ENCODE results near the gene PRPF40B.

Gene PRPF40B

DNA sequence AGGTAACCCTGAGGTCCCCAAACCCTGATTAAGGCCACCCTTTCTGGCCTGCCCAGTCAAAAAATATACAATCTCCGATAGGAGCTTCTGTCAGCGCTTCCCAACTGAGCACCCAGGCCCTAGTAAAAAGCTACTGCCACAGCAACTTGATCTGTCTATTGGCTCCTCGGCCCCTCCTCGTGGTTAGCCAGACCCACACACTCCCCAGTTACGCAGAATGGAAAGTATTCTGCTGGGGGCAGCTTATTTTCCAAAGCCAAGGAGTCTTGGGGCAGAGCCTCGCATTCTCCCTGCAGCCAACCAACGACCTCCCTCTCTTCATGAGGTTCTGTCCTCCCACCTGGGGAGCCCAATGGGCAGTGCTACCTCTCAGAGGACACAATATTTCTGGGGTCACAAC lies 51.8 kb downstream of the PRPF40B start:
- Histone ChIP-seq H3K27me3 (ENCODE audit: control insufficient read depth, insufficient read depth, low read length) (no peaks in the 10 kb centered on the region), H3K4me3 (ENCODE audit: low read depth, low read length) (no peak overlapping the region), H3K27ac (ENCODE audit: low read depth, low read length) (no peak overlapping the region), H3K36me3 (ENCODE audit: control insufficient read depth, insufficient read depth, low read length) (no peaks in the 10 kb centered on the region), H3K9me3 (ENCODE audit: control insufficient read depth, insufficient read depth, low read length) (no peaks in the 10 kb centered on the region), H3K9ac (ENCODE audit: low read depth, low read length) (no peak overlapping the region), H3K4me1 (ENCODE audit: control insufficient read depth, insufficient read depth, low read length) (peaks cover 25% of the 10 kb centered on the region)

GRCh38 chr12:49678711-49679110 lies 55.4 kb downstream of the PRPF40B start:
- Histone ChIP-seq H3K27me3 (ENCODE audit: control insufficient read depth, insufficient read depth, low read length) (no peaks in the 10 kb centered on the region), H3K4me3 (ENCODE audit: low read depth, low read length) (no peak overlapping the region), H3K9me3 (ENCODE audit: control insufficient read depth, insufficient read depth, low read length) (no peaks in the 10 kb centered on the region), H3K27ac (ENCODE audit: low read depth, low read length) (no peak overlapping the region), H3K9ac (ENCODE audit: low read depth, low read length) (no peak overlapping the region), H3K4me1 (ENCODE audit: control insufficient read depth, insufficient read depth, low read length) (peaks cover 12% of the 10 kb centered on the region), H3K36me3 (ENCODE audit: control insufficient read depth, insufficient read depth, low read length) (no peaks in the 10 kb centered on the region)

- Histone ChIP-seq H3K4me3 (ENCODE audit: low read depth, low read length) (no peak overlapping the region), H3K27me3 (ENCODE audit: control insufficient read depth, insufficient read depth, low read length) (no peaks in the 10 kb centered on the region)
Observed at GRCh38 chr12:49680075-49680474, 56.7 kb downstream of the PRPF40B start.

DNA sequence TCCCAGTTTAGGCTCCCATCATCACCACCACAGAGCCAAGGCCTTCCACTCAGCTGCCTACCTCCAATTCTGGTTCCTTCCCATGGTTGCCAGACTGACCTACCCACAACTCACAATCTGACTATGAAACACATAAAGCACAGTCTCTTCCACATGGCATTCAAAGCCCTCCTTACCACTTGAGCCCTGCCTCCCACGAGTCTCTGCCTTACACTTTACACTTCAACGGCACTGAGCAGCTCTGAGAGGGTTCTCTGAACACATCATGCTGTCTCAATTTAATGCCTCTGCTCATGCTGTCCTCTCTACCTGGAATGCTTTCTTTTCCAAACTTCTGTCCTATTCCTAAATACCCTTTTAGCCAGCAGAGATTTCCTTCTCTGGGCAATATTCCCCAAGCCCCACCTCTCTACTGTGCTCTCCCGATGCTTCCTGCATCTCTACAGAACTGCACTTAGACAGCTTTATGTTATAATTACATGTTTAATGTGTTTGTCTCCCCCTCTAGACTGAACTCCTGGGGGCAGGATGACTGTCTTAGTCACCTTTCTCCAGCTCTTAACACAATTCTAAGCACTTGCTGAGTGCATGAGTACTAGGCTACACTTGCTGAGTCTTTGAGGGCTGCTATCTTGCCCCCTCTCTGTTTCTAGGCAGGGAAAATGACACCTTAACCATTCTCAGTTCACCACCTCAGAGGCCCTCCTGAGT lies 60.4 kb downstream of the PRPF40B start:
- no peaks in the 10 kb centered on the region for H3K36me3 ChIP-seq (ENCODE audit: control insufficient read depth, insufficient read depth, low read length)
- no peak overlapping the region for H3K27ac ChIP-seq (ENCODE audit: low read depth, low read length)
- no peaks in the 10 kb centered on the region for H3K9me3 ChIP-seq (ENCODE audit: control insufficient read depth, insufficient read depth, low read length)
- H3K27me3 ChIP-seq (ENCODE audit: control insufficient read depth, insufficient read depth, low read length), result no peaks in the 10 kb centered on the region
- H3K4me1 ChIP-seq (ENCODE audit: control insufficient read depth, insufficient read depth, low read length), result peaks cover 4% of the 10 kb centered on the region
- no peak overlapping the region for H3K9ac ChIP-seq (ENCODE audit: low read depth, low read length)
- no peak overlapping the region for H3K4me3 ChIP-seq (ENCODE audit: low read depth, low read length)

More at GRCh38 chr12:49680075-49680474, 56.7 kb downstream of the PRPF40B start:
- Histone ChIP-seq H3K9me3 (ENCODE audit: control insufficient read depth, insufficient read depth, low read length) (no peaks in the 10 kb centered on the region), H3K4me1 (ENCODE audit: control insufficient read depth, insufficient read depth, low read length) (peaks cover 4% of the 10 kb centered on the region; the same call in 1 of the 2 replicates), H3K27ac (ENCODE audit: low read depth, low read length) (no peak overlapping the region), H3K36me3 (ENCODE audit: control insufficient read depth, insufficient read depth, low read length) (no peaks in the 10 kb centered on the region), H3K9ac (ENCODE audit: low read depth, low read length) (no peak overlapping the region)

DNA sequence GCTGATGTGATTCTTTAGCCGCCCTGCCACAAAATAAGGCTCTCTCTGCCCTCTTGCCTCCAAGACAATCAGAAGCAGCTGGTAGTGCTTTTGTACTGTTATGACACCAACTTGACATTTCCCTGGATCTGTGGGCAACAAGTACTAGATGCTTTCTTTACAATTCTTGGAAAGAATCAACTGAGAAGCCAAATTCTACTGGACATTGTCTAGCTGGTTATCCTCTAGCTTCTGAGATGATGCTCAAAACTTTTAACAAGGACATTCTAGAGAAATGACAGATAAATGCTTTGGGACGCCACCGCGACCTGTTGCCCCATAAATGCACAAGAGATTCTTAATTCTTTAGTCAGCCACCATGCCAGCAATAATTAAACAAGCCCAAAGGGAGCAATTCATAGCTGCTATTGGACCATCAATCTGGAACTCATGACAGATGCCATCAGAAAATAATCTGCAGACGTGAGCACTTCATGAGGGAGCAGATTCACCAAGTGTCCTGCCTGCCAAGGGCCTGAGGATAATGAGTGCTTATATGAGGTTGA lies 61.0 kb downstream of the PRPF40B start:
- no peak overlapping the region for H3K9ac ChIP-seq (ENCODE audit: low read depth, low read length)
- no peak overlapping the region for H3K27ac ChIP-seq (ENCODE audit: low read depth, low read length)
- no peaks in the 10 kb centered on the region for H3K27me3 ChIP-seq (ENCODE audit: control insufficient read depth, insufficient read depth, low read length)
- no peak overlapping the region for H3K4me3 ChIP-seq (ENCODE audit: low read depth, low read length)
- H3K36me3 ChIP-seq (ENCODE audit: control insufficient read depth, insufficient read depth, low read length), result no peaks in the 10 kb centered on the region
- no peaks in the 10 kb centered on the region for H3K9me3 ChIP-seq (ENCODE audit: control insufficient read depth, insufficient read depth, low read length)
- peaks cover 4% of the 10 kb centered on the region for H3K4me1 ChIP-seq (ENCODE audit: control insufficient read depth, insufficient read depth, low read length)

- Histone ChIP-seq H3K27ac (ENCODE audit: low read depth, low read length) (no peak overlapping the region), H3K36me3 (ENCODE audit: control insufficient read depth, insufficient read depth, low read length) (no peaks in the 10 kb centered on the region), H3K4me3 (ENCODE audit: low read depth, low read length) (no peak overlapping the region), H3K9ac (ENCODE audit: low read depth, low read length) (no peak overlapping the region), H3K9me3 (ENCODE audit: control insufficient read depth, insufficient read depth, low read length) (no peaks in the 10 kb centered on the region), H3K4me1 (ENCODE audit: control insufficient read depth, insufficient read depth, low read length) (peaks cover 19% of the 10 kb centered on the region), H3K27me3 (ENCODE audit: control insufficient read depth, insufficient read depth, low read length) (no peaks in the 10 kb centered on the region)
Observed at GRCh38 chr12:49687941-49688340, 64.6 kb downstream of the PRPF40B start.

- Histone ChIP-seq H3K4me1 (ENCODE audit: control insufficient read depth, insufficient read depth, low read length) (peaks cover 15% of the 10 kb centered on the region), H3K9me3 (ENCODE audit: control insufficient read depth, insufficient read depth, low read length) (no peaks in the 10 kb centered on the region), H3K27ac (ENCODE audit: low read depth, low read length) (no peak overlapping the region), H3K27me3 (ENCODE audit: control insufficient read depth, insufficient read depth, low read length) (no peaks in the 10 kb centered on the region), H3K36me3 (ENCODE audit: control insufficient read depth, insufficient read depth, low read length) (no peaks in the 10 kb centered on the region), H3K4me3 (ENCODE audit: low read depth, low read length) (no peak overlapping the region), H3K9ac (ENCODE audit: low read depth, low read length) (no peak overlapping the region)
Observed at GRCh38 chr12:49689237-49689636, 65.9 kb downstream of the PRPF40B start.

DNA sequence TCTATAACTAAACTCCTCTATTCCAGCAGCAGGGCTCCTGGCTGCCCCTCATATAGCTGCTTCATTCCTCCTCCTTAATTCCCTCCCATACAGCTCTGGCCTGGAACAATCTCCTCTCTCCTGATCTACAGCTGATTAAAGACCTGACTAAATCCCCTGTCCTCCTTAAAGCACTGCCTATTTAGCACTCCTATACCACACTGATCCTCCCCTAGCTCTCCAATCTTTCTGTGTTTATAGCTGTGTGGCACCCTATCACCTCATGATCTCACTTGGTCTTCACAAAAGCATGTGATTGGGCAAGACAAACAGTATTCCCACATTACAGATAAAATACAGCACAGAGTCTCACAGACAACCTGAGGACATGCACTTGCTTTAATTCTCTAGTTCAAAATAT lies 66.4 kb downstream of the PRPF40B start:
- Histone ChIP-seq H3K36me3 (ENCODE audit: control insufficient read depth, insufficient read depth, low read length) (no peaks in the 10 kb centered on the region), H3K27ac (ENCODE audit: low read depth, low read length) (no peak overlapping the region), H3K4me3 (ENCODE audit: low read depth, low read length) (no peak overlapping the region), H3K9ac (ENCODE audit: low read depth, low read length) (no peak overlapping the region), H3K4me1 (ENCODE audit: control insufficient read depth, insufficient read depth, low read length) (peaks cover 15% of the 10 kb centered on the region), H3K27me3 (ENCODE audit: control insufficient read depth, insufficient read depth, low read length) (no peaks in the 10 kb centered on the region), H3K9me3 (ENCODE audit: control insufficient read depth, insufficient read depth, low read length) (no peaks in the 10 kb centered on the region)

DNA sequence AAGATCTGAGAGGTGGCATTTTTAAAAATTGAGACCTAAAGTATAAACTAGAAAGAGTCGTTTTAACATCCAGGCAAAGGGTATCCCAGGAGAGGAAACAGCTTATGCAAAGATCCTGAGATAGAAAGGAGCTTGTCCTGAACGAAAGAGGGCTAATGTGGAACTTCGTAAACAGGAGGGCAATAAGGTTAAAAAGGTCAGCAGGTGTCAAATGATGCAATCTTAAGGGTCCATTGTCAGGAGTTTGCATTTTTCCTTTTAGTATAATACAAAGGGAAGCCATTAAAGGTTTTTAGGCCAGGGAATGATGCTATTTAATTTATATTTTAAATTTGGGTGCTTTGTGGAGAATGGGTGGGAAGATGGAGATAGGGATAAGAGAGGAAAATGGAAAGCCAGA lies 69.5 kb downstream of the PRPF40B start:
- Histone ChIP-seq H3K27me3 (ENCODE audit: control insufficient read depth, insufficient read depth, low read length) (no peaks in the 10 kb centered on the region), H3K9me3 (ENCODE audit: control insufficient read depth, insufficient read depth, low read length) (no peaks in the 10 kb centered on the region), H3K4me3 (ENCODE audit: low read depth, low read length) (no peak overlapping the region), H3K27ac (ENCODE audit: low read depth, low read length) (peak overlapping the region; percentile 43), H3K9ac (ENCODE audit: low read depth, low read length) (no peak overlapping the region), H3K36me3 (ENCODE audit: control insufficient read depth, insufficient read depth, low read length) (no peaks in the 10 kb centered on the region), H3K4me1 (ENCODE audit: control insufficient read depth, insufficient read depth, low read length) (peaks cover 40% of the 10 kb centered on the region)

DNA sequence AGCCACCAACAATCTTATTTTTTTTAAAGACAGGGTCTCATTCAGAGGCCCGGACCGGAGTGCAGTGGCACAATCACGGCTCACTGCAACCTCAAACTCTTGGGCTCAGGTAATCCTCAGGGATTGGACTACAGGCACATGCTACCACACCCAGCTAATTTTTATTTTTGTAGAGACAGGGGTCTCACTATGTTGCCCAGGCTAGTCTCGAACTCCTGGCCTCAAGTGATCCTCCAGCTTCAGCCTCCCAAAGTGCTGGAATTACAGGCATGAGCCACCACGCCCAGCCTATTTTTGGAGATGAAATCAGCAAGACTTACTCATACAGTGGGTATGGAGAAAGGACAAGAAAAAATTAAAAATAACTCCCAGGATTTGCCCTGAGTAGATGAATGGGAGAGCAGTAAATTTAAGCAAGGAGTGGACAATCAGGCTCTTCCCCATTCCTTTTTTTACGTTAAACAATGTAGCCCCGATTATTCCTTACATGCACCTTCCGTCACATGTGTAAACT lies 70.6 kb downstream of the PRPF40B start:
- Histone ChIP-seq H3K36me3 (ENCODE audit: control insufficient read depth, insufficient read depth, low read length) (no peaks in the 10 kb centered on the region), H3K4me1 (ENCODE audit: control insufficient read depth, insufficient read depth, low read length) (peaks cover 51% of the 10 kb centered on the region), H3K27ac (ENCODE audit: low read depth, low read length) (no peak overlapping the region), H3K9ac (ENCODE audit: low read depth, low read length) (no peak overlapping the region), H3K27me3 (ENCODE audit: control insufficient read depth, insufficient read depth, low read length) (no peaks in the 10 kb centered on the region), H3K4me3 (ENCODE audit: low read depth, low read length) (no peak overlapping the region), H3K9me3 (ENCODE audit: control insufficient read depth, insufficient read depth, low read length) (no peaks in the 10 kb centered on the region)

Data from HUES48 (cell line).